Activated T-cell treated with anti-CD3 and anti-CD28 coated beads, Interleukin-2, amount 50 U/mL, for 4 hours (primary cell): Measurements from ENCODE around the gene CLIP2. TPM values are rescaled to one million over a fixed set of nuclear protein-coding genes. Genes with fewer than 3 reads are reported as not detected.
"Not testable (repeated sequence)": the region's sequence is repeated elsewhere in the genome, so short reads cannot be mapped to it uniquely, and the experiment has no call there.

ENCODE experiments used
- ATAC-seq, 2 donors: fragments of 200-7000 bp; cut with Tn5 transposase; one replicate each; pipeline ENCODE4 v1.10.0; 2021
- DNase-seq: peaks from one replicate; pipeline ENCODE4 v3.0.0-alpha.2; 2020
- H3K27me3 Mint-ChIP-seq: one replicate; pipeline ENCODE4 v1.8.0; 2021; ENCODE audit warnings: low read depth, mixed read lengths
- H3K36me3 Mint-ChIP-seq: one replicate; pipeline ENCODE4 v1.8.0; 2022; ENCODE audit warnings: mixed read lengths; ENCODE audit not compliant: insufficient read depth
- H3K4me1 Mint-ChIP-seq: one replicate; pipeline ENCODE4 v1.8.0; 2021; ENCODE audit warnings: low read depth, mixed read lengths
- H3K4me3 Mint-ChIP-seq: one replicate; pipeline ENCODE4 v1.8.0; 2021; ENCODE audit warnings: mild to moderate bottlenecking, moderate library complexity, mixed read lengths
- H3K9me3 Mint-ChIP-seq: one replicate; pipeline ENCODE4 v1.8.0; 2021; ENCODE audit warnings: mixed read lengths
- total RNA-seq, 3 donors: library from RNA; stranded (reverse); gene quantifications; one replicate each; pipeline ENCODE4 v1.2.1, GENCODE V29; 2021

The CLIP2 gene
- total RNA-seq, 3 donors from 2014 or later, result 1.2 to 2.5 (median 1.4) TPM

- H3K36me3 Mint-ChIP-seq, result peaks cover 2% of the 10 kb centered on the region
- peaks cover 2% of the 10 kb centered on the region for H3K4me1 Mint-ChIP-seq
- H3K27me3 Mint-ChIP-seq, result no peaks in the 10 kb centered on the region
- no peak for ATAC-seq
- no peaks in the 10 kb centered on the region for H3K9me3 Mint-ChIP-seq
- DNase-seq, result no peak
- no peak overlapping the region for H3K4me3 Mint-ChIP-seq
These were observed 111.4 kb downstream of the CLIP2 start for GRCh38 chr7:74400420-74401136.

GRCh38 chr7:74401137-74401859 lies 112.1 kb downstream of the CLIP2 start:
- Mint-ChIP-seq H3K9me3 (no peaks in the 10 kb centered on the region), H3K36me3 (no peaks in the 10 kb centered on the region), H3K4me1 (peaks cover 2% of the 10 kb centered on the region), H3K27me3 (no peaks in the 10 kb centered on the region), H3K4me3 (no peak overlapping the region)
- ATAC-seq, result peak; percentile 71 to 73
- DNase-seq, result peak; percentile 70

GRCh38 chr7:74402668-74403067 lies 113.5 kb downstream of the CLIP2 start:
- DNase-seq, H3K27me3 Mint-ChIP-seq, H3K4me3 Mint-ChIP-seq, H3K9me3 Mint-ChIP-seq, H3K4me1 Mint-ChIP-seq, ATAC-seq, H3K36me3 Mint-ChIP-seq: not testable (repeated sequence)

- DNase-seq (no peak), ATAC-seq (no peak)
- Mint-ChIP-seq H3K4me3 (no peak overlapping the region), H3K9me3 (no peaks in the 10 kb centered on the region), H3K4me1 (peaks cover 2% of the 10 kb centered on the region), H3K27me3 (no peaks in the 10 kb centered on the region), H3K36me3 (no peaks in the 10 kb centered on the region)
These were observed 114.5 kb downstream of the CLIP2 start for GRCh38 chr7:74403521-74404387.

GRCh38 chr7:74404388-74404700 lies 115.1 kb downstream of the CLIP2 start:
- no peaks in the 10 kb centered on the region for H3K9me3 Mint-ChIP-seq
- H3K27me3 Mint-ChIP-seq, result no peaks in the 10 kb centered on the region
- no peaks in the 10 kb centered on the region for H3K36me3 Mint-ChIP-seq
- ATAC-seq, result no peak
- DNase-seq, result no peak
- H3K4me3 Mint-ChIP-seq, result no peak overlapping the region
- H3K4me1 Mint-ChIP-seq, result peaks cover 2% of the 10 kb centered on the region

GRCh38 chr7:74404741-74405140 lies 115.5 kb downstream of the CLIP2 start:
- no peak for ATAC-seq
- Mint-ChIP-seq H3K36me3 (no peaks in the 10 kb centered on the region), H3K27me3 (no peaks in the 10 kb centered on the region), H3K4me3 (no peak overlapping the region), H3K9me3 (no peaks in the 10 kb centered on the region), H3K4me1 (peaks cover 2% of the 10 kb centered on the region)
- no peak for DNase-seq

GRCh38 chr7:74405191-74405898 lies 116.1 kb downstream of the CLIP2 start:
- Mint-ChIP-seq H3K27me3 (no peaks in the 10 kb centered on the region), H3K9me3 (no peaks in the 10 kb centered on the region), H3K4me3 (no peak overlapping the region), H3K36me3 (no peaks in the 10 kb centered on the region), H3K4me1 (peaks cover 2% of the 10 kb centered on the region)
- DNase-seq (no peak), ATAC-seq (no peak)

- no peak for DNase-seq
- Mint-ChIP-seq H3K4me1 (peaks cover 2% of the 10 kb centered on the region), H3K4me3 (no peak overlapping the region), H3K27me3 (no peaks in the 10 kb centered on the region), H3K9me3 (no peaks in the 10 kb centered on the region), H3K36me3 (no peaks in the 10 kb centered on the region)
- no peak for ATAC-seq
These were observed 116.8 kb downstream of the CLIP2 start for GRCh38 chr7:74405899-74406512.

GRCh38 chr7:74407958-74408357 lies 118.8 kb downstream of the CLIP2 start:
- no peak for ATAC-seq
- DNase-seq, result no peak
- Mint-ChIP-seq H3K36me3 (no peaks in the 10 kb centered on the region), H3K9me3 (no peaks in the 10 kb centered on the region), H3K4me1 (no peaks in the 10 kb centered on the region), H3K27me3 (no peaks in the 10 kb centered on the region), H3K4me3 (no peak overlapping the region)

- no peak for ATAC-seq
- no peaks in the 10 kb centered on the region for H3K27me3 Mint-ChIP-seq
- no peak for DNase-seq
- no peaks in the 10 kb centered on the region for H3K4me1 Mint-ChIP-seq
- H3K9me3 Mint-ChIP-seq, result no peaks in the 10 kb centered on the region
- H3K4me3 Mint-ChIP-seq, result no peak overlapping the region
- H3K36me3 Mint-ChIP-seq, result no peaks in the 10 kb centered on the region
These were observed 120.4 kb downstream of the CLIP2 start for GRCh38 chr7:74409571-74409970.

GRCh38 chr7:74410772-74411171 lies 121.6 kb downstream of the CLIP2 start:
- DNase-seq (no peak), ATAC-seq (no peak)
- Mint-ChIP-seq H3K9me3 (no peaks in the 10 kb centered on the region), H3K36me3 (no peaks in the 10 kb centered on the region), H3K4me3 (no peak overlapping the region), H3K27me3 (no peaks in the 10 kb centered on the region), H3K4me1 (no peaks in the 10 kb centered on the region)

- not testable (repeated sequence) for H3K9me3 Mint-ChIP-seq, H3K4me1 Mint-ChIP-seq, H3K27me3 Mint-ChIP-seq, DNase-seq, H3K36me3 Mint-ChIP-seq, ATAC-seq, H3K4me3 Mint-ChIP-seq
These were observed 122.4 kb downstream of the CLIP2 start for GRCh38 chr7:74411571-74411970.

- Mint-ChIP-seq H3K4me3 (no peak overlapping the region), H3K27me3 (no peaks in the 10 kb centered on the region), H3K36me3 (no peaks in the 10 kb centered on the region), H3K4me1 (no peaks in the 10 kb centered on the region), H3K9me3 (no peaks in the 10 kb centered on the region)
- ATAC-seq (no peak), DNase-seq (no peak)
These were observed 122.8 kb downstream of the CLIP2 start for GRCh38 chr7:74412056-74412455.

- Mint-ChIP-seq H3K27me3 (no peaks in the 10 kb centered on the region), H3K9me3 (no peaks in the 10 kb centered on the region), H3K36me3 (no peaks in the 10 kb centered on the region), H3K4me3 (no peak overlapping the region), H3K4me1 (no peaks in the 10 kb centered on the region)
- DNase-seq (no peak), ATAC-seq (no peak)
These were observed 123.4 kb downstream of the CLIP2 start for GRCh38 chr7:74412603-74413002.
